Anterior cingulate cortex (tissue), 58 donors: ENCODE measurements around the gene MAP2.
A peak's percentile ranks its signal among the peaks of the same experiment; 100 is the strongest.

Experiments
- DNase-seq, 58 donors: peaks; one replicate each; lab custom pipeline; 2025; lab: John Stamatoyannopoulos, UW

The MAP2 gene

GRCh38 chr2:209422191-209422754 lies 1.6 kb upstream of the MAP2 start:
- no peak for DNase-seq

DNA sequence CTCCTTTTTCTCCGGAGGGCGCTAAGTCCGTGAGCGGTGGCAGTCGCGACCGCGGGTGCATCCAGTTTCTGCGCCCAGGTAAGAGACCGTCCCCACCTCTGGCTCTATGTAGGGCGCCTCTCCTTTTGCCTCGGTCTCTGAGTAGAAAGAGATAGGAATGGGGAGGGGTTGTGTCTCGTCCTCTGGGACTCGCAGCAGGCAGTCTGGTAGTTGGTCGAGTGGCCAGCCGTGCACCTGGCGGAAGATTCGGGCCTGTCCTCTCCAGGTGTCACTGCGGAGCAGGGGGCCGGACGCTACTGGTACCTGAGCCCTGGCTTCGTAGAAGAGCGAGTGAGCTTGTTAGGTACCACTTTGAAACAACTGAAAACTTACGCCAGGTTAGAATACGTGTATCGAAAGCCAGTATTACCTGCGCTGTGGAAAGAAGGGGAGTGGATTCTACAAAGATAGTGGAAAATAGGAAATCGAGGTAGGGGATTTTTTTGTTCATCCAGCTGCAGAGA lies 403 bp downstream of the MAP2 start:
- peak in 6 of 58 donors; percentile 12 to 69 (median 44) for DNase-seq

DNA sequence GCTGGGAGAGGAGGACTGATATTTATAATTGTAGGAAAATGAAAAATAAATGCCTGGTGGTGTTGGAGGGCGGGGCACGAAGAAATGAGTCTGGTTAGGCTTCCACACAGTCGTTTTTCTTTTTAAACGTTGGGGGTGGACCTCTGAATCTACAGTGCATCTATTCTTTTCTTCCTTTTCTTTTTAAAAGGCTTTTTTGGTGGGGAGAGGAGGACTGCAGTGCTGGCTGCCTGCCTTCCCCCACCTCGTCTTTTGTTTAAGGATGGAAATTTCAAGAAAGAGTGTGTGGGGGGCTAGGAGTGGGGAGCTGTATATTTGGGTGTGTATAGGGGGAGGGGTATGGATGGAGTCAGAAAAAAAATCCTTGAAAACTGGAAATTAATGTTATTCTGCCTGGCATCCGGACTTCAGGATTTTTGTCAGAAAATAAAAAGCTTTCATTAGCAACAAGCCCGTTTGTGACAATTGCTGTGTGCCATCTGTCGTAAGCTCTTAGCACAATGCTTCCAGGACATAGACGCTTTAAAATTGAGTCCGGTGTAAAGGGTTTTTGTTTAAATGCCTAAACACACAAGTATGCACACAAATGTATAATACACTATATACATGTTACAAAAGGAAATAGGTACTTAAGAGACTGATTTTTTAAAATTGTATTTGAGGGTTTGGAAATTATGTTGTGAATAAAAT lies 1.1 kb downstream of the MAP2 start:
- DNase-seq = no peak

- peak in 13 of 58 donors; percentile 5 to 61 (median 16) for DNase-seq
Measured at GRCh38 chr2:209425471-209426071, 1.7 kb downstream of the MAP2 start.

DNA sequence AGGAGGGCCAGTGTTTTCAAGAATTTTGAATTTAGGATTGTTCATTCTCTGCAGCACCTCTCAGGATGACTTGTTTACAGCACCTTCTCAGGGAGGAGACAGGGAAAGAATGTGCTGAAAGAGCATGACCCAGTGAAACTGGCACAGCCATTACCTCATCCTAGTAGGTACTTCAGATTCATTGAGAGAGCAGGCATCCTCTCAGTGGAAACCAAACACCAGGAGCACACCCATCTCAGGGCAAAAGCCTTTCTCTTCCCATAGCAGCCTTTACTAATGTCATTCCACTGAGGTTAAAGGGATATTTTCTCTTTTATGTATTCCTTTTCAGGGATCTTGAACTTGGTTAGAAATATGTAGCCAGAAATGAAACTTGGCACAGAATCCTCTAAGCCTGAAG lies 2.6 kb downstream of the MAP2 start:
- no peak for DNase-seq

DNA sequence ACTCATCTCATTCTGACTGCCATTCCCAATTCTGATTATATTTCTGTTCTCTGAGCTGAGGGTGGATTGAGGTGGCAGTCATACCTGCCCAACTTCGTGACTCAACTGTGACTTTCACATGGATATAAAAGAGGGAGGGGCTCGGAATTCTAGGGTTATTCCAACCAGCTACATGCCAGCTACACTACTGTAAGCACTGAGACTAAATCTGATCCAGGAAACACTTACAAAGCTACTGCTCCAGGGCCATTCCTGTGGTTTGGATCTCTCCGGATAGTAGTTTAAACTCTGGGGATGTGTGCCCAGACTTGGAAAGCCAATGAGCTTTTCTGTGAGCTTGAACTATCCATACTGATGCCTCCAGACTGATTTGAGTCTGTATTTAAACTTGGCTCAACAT lies 7.9 kb downstream of the MAP2 start:
- DNase-seq = no peak

GRCh38 chr2:209441541-209441940 lies 17.7 kb downstream of the MAP2 start:
- DNase-seq = peak in 2 of 58 donors; percentile 16 to 42

- DNase-seq = no peak
Measured at GRCh38 chr2:209442939-209443338, 19.1 kb downstream of the MAP2 start.

- no peak for DNase-seq
Measured at GRCh38 chr2:209445485-209445884, 21.6 kb downstream of the MAP2 start.

DNA sequence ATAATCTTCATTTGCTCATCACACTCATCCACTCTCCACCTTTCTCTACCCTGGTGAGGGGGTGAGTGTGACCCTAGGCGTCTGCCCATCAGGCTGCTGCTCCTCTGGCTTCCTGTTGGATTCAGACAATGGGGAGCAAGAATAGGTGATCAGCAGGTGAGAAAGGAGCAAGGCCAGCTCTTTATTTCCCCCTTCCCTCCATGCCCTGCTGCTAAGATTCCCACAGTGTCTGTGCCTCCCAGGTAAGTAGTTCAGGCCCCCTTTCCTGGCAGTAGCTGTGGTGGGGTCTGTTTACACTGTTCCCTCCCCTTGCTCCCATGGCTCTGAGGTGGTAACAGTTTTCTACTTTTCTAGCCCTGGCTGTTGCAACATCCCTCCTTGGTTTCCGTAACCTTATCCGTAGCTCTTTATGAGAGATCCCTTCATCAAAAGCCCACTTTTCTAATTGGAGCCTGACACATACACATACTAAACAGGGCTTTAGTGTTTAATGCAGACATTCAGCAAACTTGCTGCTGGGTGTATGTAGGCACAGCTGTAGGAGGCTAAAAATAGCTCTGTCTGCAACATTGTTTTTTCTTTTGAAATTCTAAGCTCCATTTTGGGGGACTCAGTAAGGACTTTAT lies 27.5 kb downstream of the MAP2 start:
- DNase-seq = no peak

DNA sequence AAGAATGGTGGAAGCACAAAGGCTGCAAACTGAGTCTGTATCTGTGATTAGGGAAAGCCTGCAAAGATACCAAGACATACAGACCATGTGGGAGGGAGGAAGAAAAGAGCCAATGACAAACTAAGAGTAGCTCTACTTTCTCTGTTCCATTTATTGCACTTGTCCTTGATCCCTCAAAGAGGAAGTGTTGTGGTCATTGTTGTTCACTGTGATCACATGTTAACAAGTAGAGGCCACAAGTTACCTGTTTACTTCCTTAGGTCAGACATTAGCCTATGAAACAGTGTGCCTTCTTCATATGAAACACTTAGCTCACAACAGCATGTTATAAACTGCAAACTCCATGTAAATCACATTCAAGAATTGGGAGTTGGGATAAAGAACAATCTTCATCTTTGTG lies 32.6 kb downstream of the MAP2 start:
- DNase-seq = no peak

- no peak for DNase-seq
Measured at GRCh38 chr2:209458008-209458979, 34.4 kb downstream of the MAP2 start.

DNA sequence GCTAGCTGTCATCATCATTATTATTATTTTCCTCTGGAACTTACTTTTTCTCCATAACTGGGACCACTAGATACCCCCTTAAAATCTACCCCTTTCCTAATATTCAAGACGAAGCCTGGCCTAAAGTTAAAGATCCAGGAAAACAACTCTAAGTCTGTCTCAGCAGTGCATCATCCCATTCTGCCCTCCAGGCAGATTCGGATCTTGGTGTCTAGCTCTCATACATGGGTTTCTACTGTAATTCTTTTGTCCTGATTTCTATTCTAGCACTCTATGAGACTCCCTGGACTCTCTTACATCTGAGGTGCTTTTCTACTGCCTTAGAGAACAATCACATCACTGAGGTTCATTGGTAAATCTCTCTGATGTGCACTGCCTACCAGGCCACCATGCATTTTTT lies 35.5 kb downstream of the MAP2 start:
- DNase-seq = no peak

GRCh38 chr2:209460151-209460761 lies 36.4 kb downstream of the MAP2 start:
- no peak for DNase-seq

- DNase-seq = no peak
Measured at GRCh38 chr2:209463226-209463625, 39.4 kb downstream of the MAP2 start.

DNA sequence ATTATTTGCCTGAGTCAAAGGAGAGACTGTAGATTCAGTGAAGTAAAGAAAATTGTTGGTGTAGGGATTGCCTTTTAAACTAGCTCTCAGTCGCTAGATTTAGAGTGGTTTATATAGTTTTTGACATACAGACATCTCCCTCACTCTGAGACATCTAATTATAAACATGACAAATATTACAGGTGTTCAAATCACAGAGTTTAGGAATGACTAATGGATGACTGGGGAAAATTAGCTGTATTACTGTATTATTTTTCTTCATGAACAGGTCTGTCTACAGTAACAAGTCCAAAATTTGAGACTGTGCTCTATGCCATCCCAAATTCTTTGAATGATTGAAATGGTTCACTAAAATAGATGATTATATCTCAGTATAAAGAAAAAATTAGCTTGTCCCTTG lies 40.0 kb downstream of the MAP2 start:
- no peak for DNase-seq

DNA sequence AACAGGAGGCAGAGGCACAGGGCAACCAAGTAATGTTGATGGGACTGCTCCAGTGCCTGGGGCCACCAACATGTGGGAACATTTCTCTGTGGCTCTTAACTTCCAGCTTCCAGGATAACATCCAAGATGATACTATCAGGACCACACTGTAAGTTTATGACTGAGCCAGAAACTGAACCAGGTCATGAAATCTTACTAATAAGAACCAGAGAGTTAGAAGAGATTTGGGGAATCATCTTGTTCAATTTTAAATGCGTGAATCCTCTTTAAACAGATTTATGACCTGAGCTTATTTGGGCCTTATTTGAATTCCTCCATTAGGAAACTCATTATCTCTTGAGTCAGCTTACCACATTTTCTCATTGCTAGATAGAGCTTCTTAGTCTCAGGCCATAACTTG lies 45.0 kb downstream of the MAP2 start:
- DNase-seq = no peak

GRCh38 chr2:209469481-209469880 lies 45.6 kb downstream of the MAP2 start:
- DNase-seq = no peak

GRCh38 chr2:209470466-209470865 lies 46.6 kb downstream of the MAP2 start:
- no peak for DNase-seq

- no peak for DNase-seq
Measured at GRCh38 chr2:209471037-209471436, 47.2 kb downstream of the MAP2 start.
